Stromal cell of bone marrow (primary cell): ENCODE results near the gene COL7A1.
"Not testable (repeated sequence)": the region's sequence is repeated elsewhere in the genome, so short reads cannot be mapped to it uniquely, and the experiment has no call there.

Experiments used
- DNase-seq: peaks from one replicate; pipeline ENCODE4 v3.0.0-alpha.2; 2012; ENCODE audit warnings: low read depth

Gene COL7A1

GRCh38 chr3:48543271-48543866 is 51.8 kb downstream of the COL7A1 start:
- DNase-seq, result no peak

- DNase-seq, result no peak
These were observed 56.7 kb downstream of the COL7A1 start for GRCh38 chr3:48538451-48538850.

- no peak for DNase-seq
These were observed 58.3 kb downstream of the COL7A1 start for GRCh38 chr3:48536785-48537184.

- DNase-seq, result no peak
These were observed 59.0 kb downstream of the COL7A1 start for GRCh38 chr3:48536116-48536515.

GRCh38 chr3:48535578-48535977 is 59.6 kb downstream of the COL7A1 start:
- no peak for DNase-seq

GRCh38 chr3:48532977-48533337 is 62.2 kb downstream of the COL7A1 start:
- no peak for DNase-seq

- no peak for DNase-seq
These were observed 62.7 kb downstream of the COL7A1 start for GRCh38 chr3:48532271-48532976.

- not testable (repeated sequence) for DNase-seq
These were observed 64.4 kb downstream of the COL7A1 start for GRCh38 chr3:48530701-48531100.

GRCh38 chr3:48528754-48529153 is 66.4 kb downstream of the COL7A1 start:
- DNase-seq, result no peak

GRCh38 chr3:48528048-48528447 is 67.1 kb downstream of the COL7A1 start:
- DNase-seq, result no peak

GRCh38 chr3:48524970-48525369 is 70.2 kb downstream of the COL7A1 start:
- no peak for DNase-seq

GRCh38 chr3:48521635-48522034 is 73.5 kb downstream of the COL7A1 start:
- no peak for DNase-seq

- DNase-seq, result no peak
These were observed 75.9 kb downstream of the COL7A1 start for GRCh38 chr3:48519277-48519643.

GRCh38 chr3:48518638-48519276 is 76.4 kb downstream of the COL7A1 start:
- no peak for DNase-seq

- DNase-seq, result no peak
These were observed 77.1 kb downstream of the COL7A1 start for GRCh38 chr3:48518069-48518468.

- DNase-seq, result no peak
These were observed 78.6 kb downstream of the COL7A1 start for GRCh38 chr3:48516571-48516970.

- no peak for DNase-seq
These were observed 80.5 kb downstream of the COL7A1 start for GRCh38 chr3:48514431-48515227.
